Thyroid gland (tissue), 4 donors: ENCODE results near the gene SPON1. TPM values are rescaled to one million over a fixed set of nuclear protein-coding genes. Genes with fewer than 3 reads are reported as not detected.
"Not testable (repeated sequence)": the region's sequence is repeated elsewhere in the genome, so short reads cannot be mapped to it uniquely, and the experiment has no call there.

ENCODE experiments used
- DNase-seq, 2 donors: peaks; one replicate each; pipeline ENCODE4 v3.0.0-alpha.2; 2019
- H3K27ac ChIP-seq, 3 donors: fragments of 200-600 bp; sonication (generic); 1 replicate in 2 of 3; 2 replicates in 1 of 3; pipeline ENCODE4 v1.5.1; 2016 to 2019; ENCODE audit warnings: mild to moderate bottlenecking in 1 of 3, moderate library complexity in 1 of 3
- H3K27me3 ChIP-seq: fragments of 200-600 bp; sonication (generic); one replicate; pipeline ENCODE4 v1.5.1; 2019
- H3K36me3 ChIP-seq, 2 donors: fragments of 200-600 bp; sonication (generic); one replicate each; pipeline ENCODE4 v1.5.1; 2016 to 2019
- H3K4me1 ChIP-seq, 2 donors: fragments of 200-600 bp; sonication (generic); one replicate each; pipeline ENCODE4 v1.5.1; 2017 to 2019
- H3K4me3 ChIP-seq, 3 donors: fragments of 200-600 bp; sonication (generic); replicated peaks in 1 of 3; 1 replicate in 2 of 3; 2 replicates in 1 of 3; pipeline ENCODE4 v1.5.1; 2016; ENCODE audit warnings: mild to moderate bottlenecking in 1 of 3
- H3K9me3 ChIP-seq: fragments of 200-600 bp; sonication (generic); one replicate; pipeline ENCODE4 v1.5.1; 2017
- CTCF ChIP-seq, 6 experiments: fragments of 200-600 bp in 3 of 6; fragments of 450-650 bp in 3 of 6; sonication (generic) in 3 of 6; IDR thresholded peaks; one replicate each; pipeline ENCODE4 v1.5.1; 2016 to 2019; ENCODE audit warnings: antibody characterized with exemption in 6 of 6, mild to moderate bottlenecking in 2 of 6, inconsistent platforms in 1 of 6, moderate library complexity in 1 of 6
- POLR2A ChIP-seq, 2 donors: fragments of 450-650 bp; IDR thresholded peaks; one replicate each; pipeline ENCODE4 v1.6.1; 2017; ENCODE audit warnings: antibody characterized with exemption in 2 of 2, mild to moderate bottlenecking in 2 of 2, moderate library complexity in 1 of 2
- WGBS, 2 donors: methylation state at CpG; one replicate each; pipeline ENCODE4 v1.1.5; 2017; 5-methylcytosine and 5-hydroxymethylcytosine counted together
- intact Hi-C: fragments of 100-400 bp; cut with DNase I; formaldehyde crosslinking; loops from one replicate; pipeline ENCODE4 v1.15.1; 2023
- total RNA-seq, 4 donors: library from RNA; depleted of rRNA; stranded (reverse); fragments of >200 nt; gene quantifications; one replicate each; pipeline ENCODE4 v1.2.3, GENCODE V29; 2016

Gene SPON1
- total RNA-seq, 4 donors from 2014 or later = 7.3 to 14.9 (median 10.9) TPM

GRCh38 chr11:14150878-14151277, 188.4 kb downstream of the SPON1 start:
- intact Hi-C loops = no loop called here
- Histone ChIP-seq H3K4me1 (no peaks in the 10 kb centered on the region), H3K27ac (no peak overlapping the region), H3K27me3 (no peaks in the 10 kb centered on the region), H3K36me3 (no peaks in the 10 kb centered on the region), H3K9me3 (no peaks in the 10 kb centered on the region), H3K4me3 (no peak overlapping the region)
- DNase-seq = no peak
- no peak for TF ChIP-seq CTCF (IDR thresholded peaks at IDR 0.05)
- TF ChIP-seq POLR2A (IDR thresholded peaks at IDR 0.05) = no peak
- WGBS, 2 donors = 94 to 97% methylated on average over 4 of the region's 4 CpGs

DNA sequence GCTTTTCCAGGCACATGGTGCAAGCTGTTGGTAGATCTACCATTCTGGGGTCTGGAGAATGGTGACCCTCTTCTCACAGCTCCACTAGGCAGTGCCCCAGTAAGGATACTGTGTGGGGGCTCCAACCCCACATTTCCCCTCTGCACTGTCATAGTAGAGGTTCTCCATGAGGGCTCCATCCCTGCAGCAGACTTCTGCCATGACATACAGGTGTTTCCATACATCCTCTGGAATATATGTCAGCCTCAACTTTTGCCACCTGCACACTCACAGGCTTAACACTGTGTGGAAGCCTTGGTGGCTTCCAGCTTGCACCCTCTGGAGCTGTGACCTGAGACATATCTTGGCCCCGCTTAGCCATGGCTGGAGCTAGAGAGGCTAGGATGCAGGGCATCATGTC, 191.6 kb downstream of the SPON1 start:
- H3K36me3 ChIP-seq, intact Hi-C loops, H3K4me3 ChIP-seq, H3K27ac ChIP-seq, DNase-seq, H3K9me3 ChIP-seq, H3K27me3 ChIP-seq, H3K4me1 ChIP-seq: not testable (repeated sequence)
- 50 to 100% methylated on average over 1 of the region's 1 CpG for WGBS, 2 donors

- Histone ChIP-seq H3K9me3 (no peaks in the 10 kb centered on the region), H3K4me3 (no peak overlapping the region), H3K27me3 (no peaks in the 10 kb centered on the region), H3K36me3 (no peaks in the 10 kb centered on the region), H3K27ac (no peak overlapping the region), H3K4me1 (no peaks in the 10 kb centered on the region)
- no peak for DNase-seq
- intact Hi-C loops = no loop called here
- WGBS, 2 donors = 93 to 96% methylated on average over 1 of the region's 1 CpG
- no peak for TF ChIP-seq POLR2A (IDR thresholded peaks at IDR 0.05)
- no peak for TF ChIP-seq CTCF (IDR thresholded peaks at IDR 0.05)
Measured at GRCh38 chr11:14158393-14158792, 195.9 kb downstream of the SPON1 start.

DNA sequence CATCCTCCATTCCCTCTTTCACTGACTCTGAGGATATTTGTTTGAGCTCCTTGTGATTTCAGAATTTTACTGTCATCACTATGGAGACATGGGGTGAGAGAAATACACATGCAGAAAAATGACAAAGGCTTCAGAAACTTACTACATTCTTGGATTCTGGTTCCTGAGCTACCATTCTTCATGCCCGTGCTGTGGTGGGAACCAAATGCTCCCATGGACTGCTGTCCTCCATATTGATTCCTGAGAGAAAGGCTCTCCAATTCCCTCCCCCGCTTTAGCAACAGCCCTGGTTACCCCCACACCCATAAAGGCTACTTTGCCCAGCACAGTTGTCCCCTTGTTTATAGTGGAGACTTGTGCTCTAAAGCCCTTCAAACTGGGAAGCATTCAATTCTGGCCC, 201.1 kb downstream of the SPON1 start:
- WGBS, 2 donors = 81 to 87% methylated on average over 2 of the region's 2 CpGs
- H3K27ac ChIP-seq = no peak overlapping the region
- intact Hi-C loops = no loop called here
- no peaks in the 10 kb centered on the region for H3K4me1 ChIP-seq
- no peaks in the 10 kb centered on the region for H3K9me3 ChIP-seq
- TF ChIP-seq CTCF (IDR thresholded peaks at IDR 0.05) (no peak), POLR2A (IDR thresholded peaks at IDR 0.05) (no peak)
- no peak overlapping the region for H3K4me3 ChIP-seq
- no peak for DNase-seq
- H3K27me3 ChIP-seq = no peaks in the 10 kb centered on the region
- H3K36me3 ChIP-seq = no peaks in the 10 kb centered on the region

- H3K27ac ChIP-seq, H3K9me3 ChIP-seq, H3K4me1 ChIP-seq, DNase-seq, H3K36me3 ChIP-seq, H3K4me3 ChIP-seq, intact Hi-C loops, H3K27me3 ChIP-seq: not testable (repeated sequence)
- WGBS, 2 donors = 80 to 83% methylated on average over 6 to 7 of the region's 7 CpGs
Measured at GRCh38 chr11:14173679-14174078, 211.2 kb downstream of the SPON1 start.

DNA sequence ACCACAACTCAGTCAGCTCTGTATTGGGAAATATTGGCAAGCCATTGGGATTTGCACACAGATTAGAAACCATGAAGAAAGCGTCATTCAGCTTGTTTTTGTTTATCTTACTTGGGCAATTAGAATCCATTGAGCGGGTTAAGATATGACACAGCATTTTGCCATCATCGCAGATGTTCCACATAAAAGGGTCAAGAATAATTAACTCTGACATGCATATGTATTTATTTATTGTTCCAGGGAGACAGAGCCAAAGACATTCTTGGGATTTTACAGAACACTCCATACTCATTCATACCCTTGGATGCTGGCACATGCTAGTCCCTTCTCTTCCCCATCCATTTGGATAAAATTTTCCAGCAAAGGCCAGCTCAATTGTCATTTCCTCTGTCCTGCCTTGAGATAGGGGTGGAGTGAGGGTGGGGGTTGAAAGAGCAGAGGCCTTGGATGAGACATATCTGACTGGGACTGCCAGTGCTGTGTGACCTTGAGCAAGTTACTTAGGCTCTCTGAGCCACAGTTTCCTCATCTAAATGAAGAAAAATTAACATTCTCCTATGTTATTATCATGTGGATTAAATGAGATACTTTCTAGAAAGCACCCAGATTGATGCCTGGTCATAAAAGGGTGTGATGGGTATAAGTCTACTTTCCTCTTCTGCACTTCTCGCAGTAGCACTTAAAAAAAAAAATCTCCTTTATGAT, 216.7 kb downstream of the SPON1 start:
- Histone ChIP-seq H3K9me3 (no peaks in the 10 kb centered on the region), H3K4me3 (no peak overlapping the region), H3K36me3 (no peaks in the 10 kb centered on the region), H3K27me3 (no peaks in the 10 kb centered on the region), H3K27ac (no peak overlapping the region), H3K4me1 (peaks cover 2 to 4% of the 10 kb centered on the region in 2 donors)
- 70 to 81% methylated on average over 4 of the region's 4 CpGs for WGBS, 2 donors
- TF ChIP-seq CTCF (IDR thresholded peaks at IDR 0.05) = no peak
- TF ChIP-seq POLR2A (IDR thresholded peaks at IDR 0.05) = no peak
- no peak for DNase-seq
- intact Hi-C loops = no loop called here
